Activated naive CD4-positive, alpha-beta T cell treated with Interleukin-2 at 50 U/mL for 16 hours (primary cell): ENCODE results near the gene BTN1A1.
"Not testable (repeated sequence)": the region's sequence is repeated elsewhere in the genome, so short reads cannot be mapped to it uniquely, and the experiment has no call there.

Source experiments
- DNase-seq: peaks from one replicate; pipeline ENCODE4 v3.0.0-alpha.2; 2020

BTN1A1 gene

GRCh38 chr6:26537846-26538571, 37.9 kb downstream of the BTN1A1 start, which contains the start of gene HMGN4:
TSS of gene HMGN4 (plus strand) at chr6:26538366. CDS start at chr6:26545207, 6,841 bp downstream.
- peak; percentile 81 for DNase-seq

GRCh38 chr6:26538572-26538902, 38.4 kb downstream of the BTN1A1 start:
- no peak for DNase-seq

GRCh38 chr6:26539071-26539615, 39.0 kb downstream of the BTN1A1 start:
- DNase-seq, result no peak

GRCh38 chr6:26541579-26541978, 41.5 kb downstream of the BTN1A1 start:
- no peak for DNase-seq

- DNase-seq, result no peak
Measured at GRCh38 chr6:26543953-26544352, 43.9 kb downstream of the BTN1A1 start.

- no peak for DNase-seq
Measured at GRCh38 chr6:26544473-26544872, 44.4 kb downstream of the BTN1A1 start.

GRCh38 chr6:26545627-26546026, 45.5 kb downstream of the BTN1A1 start:
- no peak for DNase-seq

- not testable (repeated sequence) for DNase-seq
Measured at GRCh38 chr6:26547363-26547762, 47.3 kb downstream of the BTN1A1 start.

GRCh38 chr6:26550250-26550993, 50.3 kb downstream of the BTN1A1 start:
- peak; percentile 60 for DNase-seq

- no peak for DNase-seq
Measured at GRCh38 chr6:26552205-26552604, 52.1 kb downstream of the BTN1A1 start.

- DNase-seq, result no peak
Measured at GRCh38 chr6:26552640-26553188, 52.6 kb downstream of the BTN1A1 start.

GRCh38 chr6:26553264-26553634, 53.1 kb downstream of the BTN1A1 start:
- peak; percentile 79 for DNase-seq

- peak; percentile 82 for DNase-seq
Measured at GRCh38 chr6:26553635-26554446, 53.7 kb downstream of the BTN1A1 start.

- no peak for DNase-seq
Measured at GRCh38 chr6:26554447-26554696, 54.3 kb downstream of the BTN1A1 start.

GRCh38 chr6:26554697-26555504, 54.8 kb downstream of the BTN1A1 start:
- peak; percentile 64 for DNase-seq

- DNase-seq, result no peak
Measured at GRCh38 chr6:26555505-26556262, 55.6 kb downstream of the BTN1A1 start.

GRCh38 chr6:26556263-26557070, 56.4 kb downstream of the BTN1A1 start:
- peak; percentile 47 for DNase-seq
